Prostate gland (tissue), 2 donors: ENCODE results near the gene RRP8. TPM values are rescaled to one million over a fixed set of nuclear protein-coding genes. Genes with fewer than 3 reads are reported as not detected.

Experiments used
- DNase-seq: peaks from one replicate; pipeline ENCODE4 v3.0.0-alpha.2; 2019; ENCODE audit warnings: low spot score
- H3K27ac ChIP-seq, 2 donors: fragments of 200-600 bp; sonication (generic); 2 replicates each; pipeline ENCODE4 v1.5.1; 2017 to 2019
- H3K27me3 ChIP-seq: fragments of 200-600 bp; sonication (generic); replicated peaks from 2 replicates; pipeline ENCODE4 v1.5.1; 2019; ENCODE audit not compliant: insufficient read depth
- H3K36me3 ChIP-seq, 2 donors: fragments of 200-600 bp; sonication (generic); 1 replicate in 1 of 2; 2 replicates in 1 of 2; pipeline versions ENCODE4 v1.5.1 to v1.8.1; 2017 to 2019
- H3K4me1 ChIP-seq: fragments of 200-600 bp; sonication (generic); replicated peaks from 2 replicates; pipeline ENCODE4 v1.5.1; 2019
- H3K4me3 ChIP-seq, 2 donors: fragments of 200-600 bp; sonication (generic); 2 replicates each; pipeline ENCODE4 v1.5.1; 2017 to 2019
- H3K9me3 ChIP-seq: fragments of 200-600 bp; sonication (generic); 2 replicates; pipeline ENCODE4 v1.5.1; 2017
- CTCF ChIP-seq, 4 experiments: fragments of 200-600 bp in 2 of 4; fragments of 450-650 bp in 2 of 4; sonication (generic) in 2 of 4; IDR thresholded peaks; 1 replicate in 3 of 4; 2 replicates in 1 of 4; pipeline ENCODE4 v1.5.1; 2016 to 2019; ENCODE audit warnings: antibody characterized with exemption in 4 of 4, mild to moderate bottlenecking in 2 of 4, moderate library complexity in 2 of 4
- POLR2A ChIP-seq: fragments of 450-650 bp; IDR thresholded peaks from one replicate; pipeline ENCODE4 v1.6.1; 2016; ENCODE audit warnings: antibody characterized with exemption, mild to moderate bottlenecking
- POLR2AphosphoS5 ChIP-seq: sonication (generic); formaldehyde crosslinking; IDR thresholded peaks from one replicate; pipeline ENCODE4 v1.6.1; 2017; ENCODE audit warnings: antibody characterized with exemption
- WGBS: methylation state at CpG from one replicate; pipeline ENCODE4 v1.1.5; 2018; 5-methylcytosine and 5-hydroxymethylcytosine counted together
- intact Hi-C: fragments of 100-400 bp; cut with DNase I; formaldehyde crosslinking; loops from one replicate; pipeline ENCODE4 v1.14.2; 2022
- total RNA-seq, 2 donors: library from RNA; depleted of rRNA; stranded (reverse); fragments of >200 nt; gene quantifications; one replicate each; pipeline ENCODE4 v1.1.0, GENCODE V29; 2016

The RRP8 gene
- total RNA-seq, 2 donors from 2014 or later, result 16.4 to 16.6 TPM

DNA sequence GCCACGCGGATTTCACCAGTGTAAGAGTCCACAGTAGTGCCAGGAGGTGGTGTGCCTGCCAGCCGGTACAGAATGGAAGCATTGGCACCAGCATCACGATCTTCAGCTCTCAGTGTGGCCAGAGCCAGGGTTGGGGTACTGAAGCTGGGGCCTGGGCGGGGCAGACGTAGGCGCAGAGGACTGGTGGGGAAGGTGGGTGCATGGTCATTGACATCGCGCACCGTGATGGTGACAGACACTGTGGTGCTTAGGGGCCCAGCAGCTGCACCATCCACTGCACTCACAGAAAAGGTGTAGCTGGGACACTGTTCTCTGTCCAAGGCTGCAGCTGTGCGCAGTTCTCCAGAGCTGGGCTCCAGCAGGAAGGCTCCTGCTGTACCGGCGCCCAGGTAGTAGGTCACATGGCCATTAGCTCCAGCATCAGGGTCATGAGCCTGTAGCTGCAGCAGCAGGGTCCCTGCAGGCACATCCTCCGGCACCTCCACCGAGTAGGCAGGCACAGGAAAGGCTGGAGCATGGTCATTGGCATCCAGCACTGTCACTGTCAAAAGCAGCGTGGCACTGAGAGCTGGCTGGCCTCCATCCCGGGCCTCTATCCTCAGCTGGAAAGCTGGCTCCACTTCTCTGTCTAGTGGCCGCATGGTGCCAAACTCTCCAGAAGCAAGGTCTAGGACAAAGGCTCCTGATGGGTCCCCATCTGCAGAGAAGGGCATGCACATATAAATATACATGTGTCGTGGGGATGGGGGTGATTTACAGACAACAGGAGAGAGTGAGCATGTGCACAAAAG is 23.8 kb upstream of the RRP8 start:
- no peak overlapping the region for H3K4me3 ChIP-seq
- intact Hi-C loops, result no loop called here
- H3K36me3 ChIP-seq, result no peaks in the 10 kb centered on the region
- H3K4me1 ChIP-seq, result no peaks in the 10 kb centered on the region
- H3K9me3 ChIP-seq, result no peaks in the 10 kb centered on the region
- no peak for TF ChIP-seq CTCF (IDR thresholded peaks at IDR 0.05)
- TF ChIP-seq POLR2AphosphoS5, result no peak
- TF ChIP-seq POLR2A, result no peak
- no peak overlapping the region for H3K27ac ChIP-seq
- no peak for DNase-seq
- 85% methylated on average over 19 of the region's 19 CpGs for WGBS
- H3K27me3 ChIP-seq, result no peaks in the 10 kb centered on the region

DNA sequence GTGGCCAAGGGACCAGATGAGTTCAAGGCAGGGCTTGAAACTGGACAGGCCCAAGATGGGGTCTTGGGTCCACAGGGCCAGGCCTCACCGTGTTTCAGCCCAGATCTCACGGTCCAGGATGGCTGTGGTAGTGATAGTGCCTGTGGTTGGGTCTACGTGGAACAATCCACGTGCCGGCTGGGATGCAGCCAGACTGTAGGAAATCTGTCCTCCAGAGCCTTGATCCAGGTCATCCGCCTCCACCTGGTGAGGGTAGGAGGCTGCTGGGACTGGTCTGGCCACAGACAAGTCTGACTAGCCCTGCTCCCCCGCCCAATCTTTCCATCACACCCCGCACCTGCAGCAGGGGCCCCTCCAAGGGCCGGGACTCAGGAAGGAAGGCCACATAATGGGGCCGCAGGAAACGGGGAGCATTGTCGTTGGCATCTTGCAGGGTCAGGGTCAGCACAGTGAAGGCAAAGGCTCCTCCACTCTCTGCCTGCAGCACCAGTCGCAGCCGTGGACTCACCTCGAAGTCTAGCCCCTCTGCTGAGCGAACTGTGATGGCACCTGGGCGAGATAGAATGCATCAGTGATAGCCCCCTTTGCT is 22.5 kb upstream of the RRP8 start:
- H3K9me3 ChIP-seq, result no peaks in the 10 kb centered on the region
- H3K27me3 ChIP-seq, result no peaks in the 10 kb centered on the region
- H3K36me3 ChIP-seq, result no peaks in the 10 kb centered on the region
- TF ChIP-seq POLR2A (no peak), CTCF (IDR thresholded peaks at IDR 0.05) (no peak)
- no peak overlapping the region for H3K27ac ChIP-seq
- no peak for DNase-seq
- intact Hi-C loops, result no loop called here
- no peaks in the 10 kb centered on the region for H3K4me1 ChIP-seq
- WGBS, result 93% methylated on average over 15 of the region's 17 CpGs
- H3K4me3 ChIP-seq, result no peak overlapping the region

DNA sequence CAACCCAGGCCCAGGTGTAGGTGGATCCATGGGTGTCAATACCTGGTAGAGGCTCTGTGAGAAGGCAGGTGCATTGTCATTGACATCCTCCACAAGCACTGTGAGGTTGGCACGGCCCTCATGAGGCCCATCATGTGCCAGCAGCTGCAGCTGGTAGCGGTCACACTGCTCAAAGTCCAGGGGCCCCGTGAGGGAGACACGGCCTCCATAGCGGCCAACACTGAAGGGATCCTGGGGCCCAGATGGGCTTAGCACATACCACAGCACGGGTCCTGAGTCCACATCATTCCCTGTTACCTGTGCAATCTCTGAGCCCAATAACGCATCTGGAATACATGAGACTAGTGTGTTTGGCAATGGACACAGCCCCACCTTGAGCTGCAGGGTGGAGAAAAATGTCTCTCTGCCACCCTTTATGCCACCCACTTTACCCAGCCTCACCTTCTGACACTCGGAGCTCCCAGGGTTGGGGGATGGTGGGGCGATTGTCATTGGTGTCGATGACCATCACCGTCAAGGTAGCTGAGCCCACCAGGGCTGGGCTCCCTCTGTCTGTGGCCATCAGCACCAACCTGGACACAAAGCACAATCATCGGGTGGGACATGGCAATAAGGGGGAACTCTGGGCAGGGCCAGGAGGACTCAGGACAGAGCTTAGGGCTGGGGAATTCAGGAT is 21.9 kb upstream of the RRP8 start:
- H3K4me3 ChIP-seq, result no peak overlapping the region
- no peak for TF ChIP-seq POLR2A
- no peak for TF ChIP-seq POLR2AphosphoS5
- WGBS, result 90% methylated on average over 12 of the region's 12 CpGs
- H3K27ac ChIP-seq, result no peak overlapping the region
- intact Hi-C loops, result no loop called here
- no peaks in the 10 kb centered on the region for H3K27me3 ChIP-seq
- no peaks in the 10 kb centered on the region for H3K4me1 ChIP-seq
- no peaks in the 10 kb centered on the region for H3K36me3 ChIP-seq
- H3K9me3 ChIP-seq, result no peaks in the 10 kb centered on the region
- no peak for DNase-seq

DNA sequence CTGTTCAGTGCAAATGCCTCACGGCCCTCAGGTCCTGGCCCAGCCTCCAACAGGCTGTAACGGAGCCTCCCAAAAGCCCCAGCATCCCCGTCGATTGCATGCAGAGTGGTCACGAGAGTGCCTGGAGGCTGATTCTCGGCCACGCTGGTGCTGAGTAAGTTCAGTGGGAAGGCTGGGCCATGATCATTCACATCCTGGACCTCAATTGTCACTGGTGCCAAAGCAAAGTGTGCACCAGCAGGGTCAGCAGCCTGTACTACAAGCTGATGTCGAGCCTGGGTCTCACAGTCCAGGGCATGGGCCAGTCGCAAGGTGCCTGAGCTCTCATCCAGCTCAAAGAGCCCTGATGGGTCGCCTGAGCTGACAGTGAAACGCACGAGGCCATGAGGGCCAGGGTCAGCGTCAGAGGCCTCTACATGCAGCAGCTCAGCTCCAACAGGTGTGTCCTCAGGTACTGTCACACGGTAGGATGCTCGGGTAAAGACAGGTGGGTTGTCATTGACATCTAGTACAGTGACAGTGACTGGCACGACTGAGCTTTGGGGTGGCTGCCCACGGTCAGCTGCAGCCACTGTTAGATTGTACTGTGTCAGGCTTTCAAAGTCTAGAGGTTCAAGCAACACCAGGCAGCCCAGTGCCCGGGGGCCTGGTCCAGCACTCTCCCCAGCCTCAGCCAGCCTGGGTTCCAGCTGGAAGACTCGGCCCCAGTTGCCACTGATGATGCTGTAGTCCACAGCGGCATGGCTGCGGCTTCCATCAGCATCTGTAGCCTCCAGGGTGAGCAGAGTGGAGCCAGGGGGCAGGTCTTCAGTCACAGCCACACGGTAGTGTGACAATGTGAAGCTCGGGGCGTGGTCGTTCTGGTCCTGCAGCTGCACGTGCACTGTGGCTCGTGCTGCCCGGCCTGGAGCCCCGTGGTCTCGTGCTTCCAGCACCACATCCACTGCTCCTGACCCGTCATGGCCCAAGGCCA is 20.3 kb upstream of the RRP8 start:
- no peak overlapping the region for H3K4me3 ChIP-seq
- no peaks in the 10 kb centered on the region for H3K4me1 ChIP-seq
- DNase-seq, result no peak
- WGBS, result 86% methylated on average over 31 of the region's 31 CpGs
- TF ChIP-seq CTCF (IDR thresholded peaks at IDR 0.05) (no peak), POLR2AphosphoS5 (no peak), POLR2A (no peak)
- H3K27me3 ChIP-seq, result no peaks in the 10 kb centered on the region
- H3K27ac ChIP-seq, result no peak overlapping the region
- H3K36me3 ChIP-seq, result no peaks in the 10 kb centered on the region
- intact Hi-C loops, result no loop called here
- H3K9me3 ChIP-seq, result no peaks in the 10 kb centered on the region
